Fibroblast of skin of scalp (primary cell): ENCODE measurements around the gene TAF4.
A peak's percentile ranks its signal among the peaks of the same experiment; 100 is the strongest.

Experiments used
- DNase-seq: peaks from one replicate; pipeline ENCODE4 v3.0.0-alpha.2; 2013

TAF4 gene

GRCh38 chr20:62043131-62043914 is 22.4 kb downstream of the TAF4 start:
- no peak for DNase-seq

GRCh38 chr20:62042025-62042820 is 23.5 kb downstream of the TAF4 start:
- no peak for DNase-seq

- DNase-seq: no peak
Observed at GRCh38 chr20:62040933-62041332, 24.7 kb downstream of the TAF4 start.

- no peak for DNase-seq
Observed at GRCh38 chr20:62040381-62040922, 25.2 kb downstream of the TAF4 start.

- no peak for DNase-seq
Observed at GRCh38 chr20:62039738-62040137, 25.9 kb downstream of the TAF4 start.

- peak; percentile 24 for DNase-seq
Observed at GRCh38 chr20:62032609-62033368, 32.9 kb downstream of the TAF4 start.

- no peak for DNase-seq
Observed at GRCh38 chr20:62031462-62032092, 34.1 kb downstream of the TAF4 start.

- no peak for DNase-seq
Observed at GRCh38 chr20:62030834-62031434, 34.7 kb downstream of the TAF4 start.

- DNase-seq: no peak
Observed at GRCh38 chr20:62030357-62030756, 35.3 kb downstream of the TAF4 start.

- no peak for DNase-seq
Observed at GRCh38 chr20:62029949-62030348, 35.7 kb downstream of the TAF4 start.

- DNase-seq: no peak
Observed at GRCh38 chr20:62029296-62029695, 36.4 kb downstream of the TAF4 start.

- no peak for DNase-seq
Observed at GRCh38 chr20:62028384-62028783, 37.3 kb downstream of the TAF4 start.

GRCh38 chr20:62027698-62028321 is 37.9 kb downstream of the TAF4 start:
- DNase-seq: no peak

- DNase-seq: no peak
Observed at GRCh38 chr20:62027116-62027515, 38.6 kb downstream of the TAF4 start.

GRCh38 chr20:62026564-62026856 is 39.2 kb downstream of the TAF4 start:
- no peak for DNase-seq

- peak; percentile 66 for DNase-seq
Observed at GRCh38 chr20:62025832-62026563, 39.7 kb downstream of the TAF4 start.

- peak; percentile 4 for DNase-seq
Observed at GRCh38 chr20:62025394-62025793, 40.3 kb downstream of the TAF4 start.

- DNase-seq: no peak
Observed at GRCh38 chr20:62023935-62024334, 41.7 kb downstream of the TAF4 start.

- DNase-seq: no peak
Observed at GRCh38 chr20:62022575-62023139, 43.0 kb downstream of the TAF4 start.

- DNase-seq: no peak
Observed at GRCh38 chr20:62021793-62022385, 43.8 kb downstream of the TAF4 start.
